Measurements from ENCODE around the gene MRPL21.
A peak's percentile ranks its signal among the peaks of the same experiment; 100 is the strongest.
"Not testable (repeated sequence)": the region's sequence is repeated elsewhere in the genome, so short reads cannot be mapped to it uniquely, and the experiment has no call there.

Gene MRPL21

DNA sequence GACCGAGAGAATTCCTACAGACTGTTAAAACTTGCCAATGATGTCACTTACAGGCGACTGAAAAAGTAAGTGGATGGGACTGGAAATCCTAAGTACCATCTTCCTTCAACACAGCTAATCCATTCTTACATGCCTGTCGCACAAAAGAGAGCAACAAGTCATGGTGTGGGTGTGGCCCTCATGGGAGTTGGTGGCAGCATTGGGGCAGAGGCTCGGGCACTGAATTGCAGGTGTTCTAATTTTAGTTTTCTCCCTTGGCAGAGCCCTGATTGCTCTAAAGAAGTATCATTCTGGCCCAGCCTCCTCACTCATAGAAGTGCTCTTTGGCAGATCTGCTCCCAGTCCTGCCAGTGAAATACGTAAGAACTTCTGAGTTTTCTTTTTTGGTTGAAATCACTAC is 4.6 kb upstream of the MRPL21 start:
- DNase-seq, result no peak

- no peak for DNase-seq
Observed at GRCh38 chr11:68905421-68906360, 2.1 kb upstream of the MRPL21 start.

GRCh38 chr11:68904248-68904847 is 716 bp upstream of the MRPL21 start:
- DNase-seq, result peak; percentile 23

GRCh38 chr11:68900835-68901381 is 2.7 kb downstream of the MRPL21 start:
- no peak for DNase-seq

GRCh38 chr11:68897441-68897840 is 6.2 kb downstream of the MRPL21 start:
- DNase-seq, result no peak

GRCh38 chr11:68896171-68896959 is 7.3 kb downstream of the MRPL21 start:
- DNase-seq, result no peak

DNA sequence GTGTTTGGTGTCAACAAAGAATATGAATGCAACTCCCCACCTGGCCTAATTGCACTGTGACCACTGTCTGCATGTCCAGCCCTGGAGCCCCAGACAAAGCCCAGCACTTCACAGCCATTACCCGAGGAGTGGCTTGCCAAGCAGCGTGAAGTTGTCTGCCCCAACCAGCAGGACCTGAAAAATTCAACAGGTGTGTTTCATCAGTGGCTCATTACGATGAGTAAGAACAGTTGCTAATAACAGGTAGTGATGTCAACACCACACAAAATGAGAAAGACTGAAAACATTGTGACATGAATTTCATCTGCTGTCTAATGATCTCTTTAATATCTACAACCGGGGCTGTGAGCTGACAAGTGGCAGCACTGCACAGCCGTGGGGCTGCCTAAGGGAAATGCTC is 10.3 kb downstream of the MRPL21 start:
- no peak for DNase-seq

DNA sequence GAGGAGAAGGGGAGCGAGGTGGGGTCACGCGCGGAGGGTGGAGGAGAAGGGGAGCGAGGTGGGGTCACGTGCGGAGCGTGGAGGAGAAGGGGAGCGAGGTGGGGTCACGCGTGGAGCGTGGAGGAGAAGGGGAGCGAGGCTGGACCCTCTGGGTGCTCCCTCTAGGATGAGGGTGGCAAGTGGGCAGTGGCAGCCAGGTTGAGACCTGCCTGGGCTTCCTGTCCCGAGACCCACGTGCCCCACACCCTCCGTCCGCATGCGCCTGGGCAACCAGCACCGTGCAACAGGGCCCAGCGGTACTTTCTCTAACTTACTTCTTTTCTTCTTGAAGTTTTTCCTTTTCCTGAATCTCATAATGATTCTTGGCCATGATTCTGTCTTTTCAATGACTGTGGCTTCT is 11.1 kb downstream of the MRPL21 start:
- DNase-seq, result no peak

DNA sequence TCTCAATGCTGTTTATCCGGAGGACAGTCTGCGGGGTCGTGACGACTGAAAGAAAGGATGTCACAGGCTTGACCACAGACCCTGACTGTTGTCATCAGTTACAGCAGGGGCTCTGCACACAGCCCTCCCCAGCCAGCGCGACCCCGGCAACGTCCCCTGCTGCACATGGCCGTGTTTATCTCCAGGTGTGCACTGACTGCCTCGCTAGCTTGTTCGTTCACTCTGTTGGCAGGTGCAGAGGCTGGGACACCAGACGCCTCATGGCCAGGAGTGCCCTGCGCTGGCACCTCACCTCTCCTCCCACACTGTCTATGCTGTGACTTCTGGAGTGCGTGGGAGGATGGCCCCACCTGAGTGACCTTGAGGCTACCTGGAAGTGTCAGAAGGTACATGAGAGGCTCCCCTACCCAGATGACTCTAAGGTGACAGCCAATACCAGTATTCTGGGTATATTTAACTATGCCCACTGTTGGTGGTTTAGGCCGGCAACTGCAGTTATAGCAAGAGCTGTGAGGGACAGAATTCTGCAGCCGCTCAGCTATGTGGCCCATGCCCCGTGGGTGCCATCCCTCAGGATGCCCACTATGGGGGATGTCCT is 12.2 kb downstream of the MRPL21 start:
- DNase-seq, result no peak

DNA sequence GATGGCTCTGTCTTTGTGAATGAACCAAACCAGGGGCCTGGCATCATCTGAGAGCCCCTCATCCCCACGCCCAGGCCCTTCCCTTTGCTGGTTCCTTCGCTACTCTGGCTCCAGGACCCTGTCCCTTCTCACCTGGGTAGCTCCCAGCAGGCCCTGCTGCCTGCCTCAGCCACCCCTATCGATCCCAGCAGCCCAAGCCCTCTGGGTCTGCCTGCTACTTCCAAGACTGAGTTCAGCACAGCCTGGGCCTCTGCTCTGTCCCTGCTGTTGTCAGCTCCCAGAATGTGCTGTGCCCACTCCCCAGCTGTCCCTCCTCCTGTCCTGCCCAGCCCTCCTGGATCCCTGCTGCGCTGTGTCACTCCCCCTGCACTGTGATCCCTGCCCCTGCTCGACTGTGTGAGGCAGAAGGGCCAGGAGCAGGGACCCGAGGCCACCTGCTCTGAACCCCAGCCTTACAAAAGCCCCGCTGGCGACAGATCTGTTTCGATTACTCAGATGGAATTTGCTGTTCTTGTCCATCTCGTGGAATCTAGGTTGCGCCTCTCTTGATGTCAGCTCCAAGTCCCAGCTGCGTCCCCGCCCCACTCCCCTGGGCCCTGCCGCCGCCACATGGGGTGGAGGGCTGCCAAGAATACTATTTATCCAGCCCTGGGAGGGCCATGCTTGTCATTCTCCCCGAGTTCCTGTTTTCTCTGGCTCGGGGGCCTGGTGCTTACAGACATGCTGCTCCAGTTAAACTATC is 13.0 kb downstream of the MRPL21 start:
- no peak for DNase-seq

DNA sequence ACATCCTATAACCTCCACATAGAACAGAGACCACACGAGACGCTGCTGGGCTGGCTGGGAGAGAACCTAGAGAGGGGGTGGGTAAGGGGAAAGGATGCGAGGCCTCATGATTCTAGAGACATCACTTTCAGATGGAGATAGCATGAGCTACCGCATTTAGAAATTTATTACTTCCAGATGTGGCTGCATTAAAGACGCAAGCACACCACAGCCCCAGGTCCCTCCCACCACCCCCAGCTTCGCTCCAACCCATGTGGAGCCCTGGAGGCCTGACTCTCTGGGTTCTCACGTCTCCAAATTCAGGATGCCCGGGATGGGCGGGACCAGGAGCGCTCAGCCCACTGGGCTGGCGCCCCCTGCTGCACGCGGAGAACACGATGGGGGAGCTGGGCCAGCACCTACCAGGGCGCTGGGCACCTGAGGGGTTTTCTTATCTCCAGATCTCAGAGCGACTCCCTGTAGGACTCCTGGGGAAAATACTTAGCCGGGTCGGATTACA is 13.6 kb downstream of the MRPL21 start:
- no peak for DNase-seq

DNA sequence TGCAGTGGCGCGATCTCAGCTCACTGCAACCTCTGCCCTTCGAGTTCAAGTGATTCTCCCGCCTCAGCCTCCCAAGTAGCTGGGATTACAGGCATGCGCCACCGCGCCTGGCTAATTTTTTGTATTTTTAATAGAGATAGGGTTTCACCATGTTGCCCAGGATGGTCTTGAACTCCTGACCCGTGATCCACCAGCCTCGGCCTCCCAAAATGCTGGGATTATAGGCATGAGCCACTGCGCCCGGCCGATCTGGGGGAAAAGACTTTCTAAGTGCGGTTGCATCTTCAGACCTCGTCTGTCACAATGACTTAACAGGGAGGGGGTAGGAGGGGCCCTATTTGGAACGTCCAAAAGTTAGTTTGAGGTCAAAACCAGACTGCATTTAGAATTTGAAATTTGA is 18.8 kb downstream of the MRPL21 start:
- DNase-seq, result not testable (repeated sequence)

GRCh38 chr11:68882391-68882790 is 21.2 kb downstream of the MRPL21 start:
- no peak for DNase-seq

DNA sequence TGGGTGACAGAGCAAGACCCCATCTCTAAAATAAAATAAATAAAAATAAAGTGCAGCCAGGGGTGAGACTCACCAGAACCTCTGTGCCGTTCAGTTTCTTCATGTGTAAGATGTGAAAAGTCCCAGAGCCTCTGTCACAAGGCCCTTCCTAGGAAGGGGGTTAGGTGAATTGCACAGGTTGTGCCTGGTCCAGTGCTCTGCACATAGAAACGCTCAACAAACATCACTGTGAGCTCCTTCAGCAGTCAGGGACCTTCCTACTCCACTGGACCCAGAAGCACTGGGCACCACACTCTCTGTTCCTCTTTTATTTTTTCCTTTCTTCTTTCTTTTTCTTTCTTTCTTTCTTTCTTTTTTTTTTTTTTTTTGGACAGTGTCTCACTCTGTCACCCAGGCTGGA is 22.3 kb downstream of the MRPL21 start:
- no peak for DNase-seq

- no peak for DNase-seq
Observed at GRCh38 chr11:68880851-68881250, 22.8 kb downstream of the MRPL21 start.

- DNase-seq, result no peak
Observed at GRCh38 chr11:68878022-68878421, 25.6 kb downstream of the MRPL21 start.

GRCh38 chr11:68872216-68873003 is 31.2 kb downstream of the MRPL21 start:
- no peak for DNase-seq

- DNase-seq, result no peak
Observed at GRCh38 chr11:68870470-68870869, 33.2 kb downstream of the MRPL21 start.

GRCh38 chr11:68868221-68868835 is 35.3 kb downstream of the MRPL21 start:
- no peak for DNase-seq

- no peak for DNase-seq
Observed at GRCh38 chr11:68867066-68867465, 36.6 kb downstream of the MRPL21 start.

DNA sequence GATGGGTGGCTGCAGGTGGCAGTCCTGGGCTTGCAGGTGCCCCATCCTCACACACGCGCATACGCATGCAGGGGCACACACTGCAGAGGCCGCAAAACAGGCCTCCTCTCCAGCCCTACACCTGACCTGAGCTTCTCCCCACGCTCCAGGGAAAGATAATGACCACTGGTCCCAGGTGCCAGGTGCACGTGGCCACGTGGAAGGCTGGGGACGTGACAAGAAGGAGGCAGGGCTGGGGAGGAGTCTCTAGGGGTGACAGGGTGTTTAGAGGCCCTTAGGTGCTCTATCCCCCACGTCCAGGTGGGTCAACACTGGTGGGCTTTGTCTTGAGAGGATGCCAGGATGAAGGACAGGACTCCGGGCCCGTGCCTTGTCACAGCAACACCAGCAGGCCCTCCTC is 38.4 kb downstream of the MRPL21 start:
- DNase-seq, result no peak

All from stimulated activated CD4-positive, alpha-beta T cell treated with anti-CD3 and anti-CD28 coated beads, Interleukin-4, amount 100 ng/mL, for 24 hours (primary cell).